Measurements from ENCODE around the gene ARHGAP44.
"Not testable (repeated sequence)": the region's sequence is repeated elsewhere in the genome, so short reads cannot be mapped to it uniquely, and the experiment has no call there.

The ARHGAP44 gene

GRCh38 chr17:12967962-12968361 is 178.7 kb downstream of the ARHGAP44 start:
- no peak for DNase-seq

- DNase-seq, result no peak
These were observed 184.3 kb downstream of the ARHGAP44 start for GRCh38 chr17:12973496-12974004.

DNA sequence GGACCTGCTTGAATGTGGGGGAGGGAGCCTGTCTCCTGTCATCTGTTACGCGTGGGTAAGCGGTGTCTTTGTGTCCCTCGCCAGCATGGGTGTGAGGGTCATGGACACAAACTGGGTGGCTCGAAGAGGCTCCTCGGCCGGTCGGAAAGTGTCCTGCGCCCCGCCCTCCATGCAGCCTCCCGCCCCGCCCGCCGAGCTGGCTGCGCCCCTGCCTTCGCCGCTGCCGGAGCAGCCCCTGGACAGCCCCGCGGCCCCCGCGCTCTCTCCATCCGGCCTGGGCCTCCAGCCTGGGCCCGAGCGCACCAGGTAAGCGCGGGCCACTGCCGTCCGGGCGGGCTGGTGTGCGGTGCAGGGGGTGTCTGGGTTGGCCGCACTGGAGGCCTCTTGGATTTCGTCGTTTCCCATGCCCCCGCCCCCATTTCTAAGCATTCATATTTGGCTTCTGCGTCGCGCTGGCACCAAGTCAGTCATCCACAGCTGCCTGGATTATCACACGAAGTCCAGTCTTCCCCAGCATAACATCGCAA is 184.8 kb downstream of the ARHGAP44 start:
- DNase-seq, result no peak

DNA sequence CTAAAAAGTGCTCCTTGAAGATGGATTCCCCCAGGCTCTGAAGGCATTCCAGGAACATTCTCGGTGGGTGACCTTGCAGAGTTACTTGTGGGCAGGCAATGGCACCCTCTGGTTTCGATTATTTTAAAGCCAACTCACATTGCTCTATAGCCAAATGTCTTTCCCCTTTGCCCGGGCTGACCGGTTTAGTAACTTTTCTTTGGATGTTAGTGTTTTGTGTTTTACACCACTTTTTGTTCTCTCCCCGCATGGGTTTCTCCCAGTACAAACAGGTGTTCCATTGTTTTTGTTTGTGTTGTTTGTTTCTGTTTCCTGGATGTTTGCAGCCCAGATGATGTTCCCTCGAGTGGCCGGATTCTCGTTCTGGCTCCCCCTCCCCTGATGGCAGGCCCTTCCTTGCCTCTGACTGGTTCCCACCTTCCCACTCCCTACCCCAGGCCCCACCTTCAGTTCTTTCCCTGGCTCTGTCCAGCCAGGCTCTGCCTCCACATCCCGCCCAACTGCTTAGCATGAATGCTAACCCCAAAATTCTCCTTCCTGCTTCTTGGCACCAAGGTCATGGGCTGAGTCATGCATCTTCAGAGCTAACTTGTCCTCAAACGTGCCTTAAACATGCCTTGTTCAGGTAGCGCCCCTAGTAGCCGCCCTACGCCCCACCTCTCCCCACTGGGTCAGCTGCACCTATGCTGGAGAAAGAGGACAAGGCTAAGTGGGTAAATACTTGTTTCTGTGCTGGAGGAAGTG is 187.9 kb downstream of the ARHGAP44 start:
- DNase-seq, result no peak

- not testable (repeated sequence) for DNase-seq
These were observed 189.5 kb downstream of the ARHGAP44 start for GRCh38 chr17:12978787-12979186.

GRCh38 chr17:12979246-12979645 is 189.9 kb downstream of the ARHGAP44 start:
- no peak for DNase-seq

DNA sequence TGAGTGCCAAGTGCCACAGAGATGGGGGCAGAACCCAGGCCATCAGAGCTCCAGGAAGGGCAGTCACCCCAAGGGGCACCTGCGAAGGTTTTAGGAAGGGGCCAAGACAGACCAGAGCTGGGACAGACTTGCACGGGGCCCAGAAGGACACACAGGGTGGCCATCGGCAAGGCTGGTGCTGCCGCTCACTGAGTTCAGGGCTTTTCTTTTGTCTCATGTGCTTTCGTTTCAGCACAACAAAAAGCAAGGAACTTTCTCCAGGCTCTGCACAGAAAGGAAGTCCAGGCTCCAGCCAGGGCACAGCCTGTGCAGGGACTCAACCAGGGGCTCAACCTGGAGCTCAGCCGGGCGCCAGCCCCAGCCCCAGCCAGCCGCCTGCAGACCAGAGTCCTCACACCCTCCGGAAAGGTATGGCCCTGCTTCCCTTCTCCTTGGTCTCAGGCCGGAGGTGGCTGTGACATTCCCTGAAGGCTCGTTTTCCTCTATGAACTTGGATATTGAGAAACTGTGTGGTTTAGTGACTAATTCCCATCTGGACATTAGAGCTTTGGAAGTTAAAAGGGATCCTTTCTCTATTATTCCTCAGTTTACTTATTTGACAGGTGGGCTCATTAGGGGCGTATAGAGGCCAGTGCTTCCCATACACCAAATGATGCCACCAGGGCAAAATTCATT is 190.7 kb downstream of the ARHGAP44 start:
- DNase-seq, result no peak

- no peak for DNase-seq
These were observed 192.9 kb downstream of the ARHGAP44 start for GRCh38 chr17:12982224-12982623.

DNA sequence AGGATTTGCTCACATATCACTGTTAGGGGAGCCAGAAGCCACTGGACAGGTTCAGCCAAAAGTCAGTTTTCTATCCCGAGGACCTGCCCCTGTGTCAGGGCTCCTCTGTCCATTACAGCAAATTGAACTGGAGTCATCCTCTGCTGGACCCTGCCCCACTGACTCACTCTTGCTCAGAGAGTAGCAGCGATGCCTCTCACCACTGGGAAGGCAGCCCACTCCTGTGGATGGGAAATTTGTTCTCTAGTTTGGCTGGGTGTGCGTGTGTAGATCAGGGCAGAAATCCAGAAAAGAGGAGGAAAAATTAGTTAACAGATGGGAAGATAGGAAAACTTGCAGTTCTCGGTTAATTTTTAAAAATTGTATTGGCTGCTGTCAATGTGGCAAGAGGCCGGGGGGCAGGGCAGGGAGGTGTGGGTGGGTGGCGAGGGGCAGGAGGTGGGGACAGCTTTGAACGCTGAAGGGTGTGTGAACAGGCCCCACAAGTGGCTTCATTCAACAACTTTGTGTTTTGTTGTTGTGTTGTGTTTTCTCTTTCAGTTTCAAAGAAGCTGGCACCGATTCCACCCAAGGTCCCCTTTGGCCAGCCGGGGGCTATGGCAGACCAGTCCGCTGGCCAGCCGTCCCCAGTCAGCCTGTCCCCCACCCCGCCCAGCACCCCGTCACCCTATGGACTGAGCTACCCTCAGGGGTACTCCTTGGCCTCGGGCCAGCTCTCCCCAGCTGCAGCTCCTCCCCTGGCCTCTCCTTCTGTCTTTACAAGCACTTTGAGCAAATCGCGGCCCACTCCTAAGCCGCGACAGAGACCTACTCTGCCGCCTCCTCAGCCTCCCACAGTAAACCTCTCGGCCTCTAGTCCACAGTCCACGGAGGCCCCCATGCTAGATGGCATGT is 194.9 kb downstream of the ARHGAP44 start:
- no peak for DNase-seq

- DNase-seq, result no peak
These were observed 196.4 kb downstream of the ARHGAP44 start for GRCh38 chr17:12985431-12986293.

DNA sequence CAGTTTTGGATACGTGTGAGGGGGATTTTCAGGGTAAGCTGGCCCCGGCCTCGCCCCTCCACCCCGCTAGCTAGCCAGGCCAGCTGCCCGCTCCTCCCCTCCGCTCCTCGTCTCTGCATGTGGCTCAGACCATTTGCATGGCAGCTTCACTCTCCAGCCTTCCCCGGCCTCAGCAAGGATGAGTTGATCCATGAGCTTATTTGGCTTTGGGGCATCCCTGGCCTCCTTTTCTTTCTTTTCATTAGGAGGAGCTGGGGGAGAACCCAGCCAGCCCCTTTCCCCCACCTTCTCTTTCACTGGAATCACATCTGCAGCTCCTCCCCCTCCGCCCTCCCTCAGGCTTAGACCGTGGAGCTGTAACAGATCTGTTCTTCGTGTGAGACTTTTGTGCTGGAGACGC is 197.8 kb downstream of the ARHGAP44 start:
- DNase-seq, result no peak

DNA sequence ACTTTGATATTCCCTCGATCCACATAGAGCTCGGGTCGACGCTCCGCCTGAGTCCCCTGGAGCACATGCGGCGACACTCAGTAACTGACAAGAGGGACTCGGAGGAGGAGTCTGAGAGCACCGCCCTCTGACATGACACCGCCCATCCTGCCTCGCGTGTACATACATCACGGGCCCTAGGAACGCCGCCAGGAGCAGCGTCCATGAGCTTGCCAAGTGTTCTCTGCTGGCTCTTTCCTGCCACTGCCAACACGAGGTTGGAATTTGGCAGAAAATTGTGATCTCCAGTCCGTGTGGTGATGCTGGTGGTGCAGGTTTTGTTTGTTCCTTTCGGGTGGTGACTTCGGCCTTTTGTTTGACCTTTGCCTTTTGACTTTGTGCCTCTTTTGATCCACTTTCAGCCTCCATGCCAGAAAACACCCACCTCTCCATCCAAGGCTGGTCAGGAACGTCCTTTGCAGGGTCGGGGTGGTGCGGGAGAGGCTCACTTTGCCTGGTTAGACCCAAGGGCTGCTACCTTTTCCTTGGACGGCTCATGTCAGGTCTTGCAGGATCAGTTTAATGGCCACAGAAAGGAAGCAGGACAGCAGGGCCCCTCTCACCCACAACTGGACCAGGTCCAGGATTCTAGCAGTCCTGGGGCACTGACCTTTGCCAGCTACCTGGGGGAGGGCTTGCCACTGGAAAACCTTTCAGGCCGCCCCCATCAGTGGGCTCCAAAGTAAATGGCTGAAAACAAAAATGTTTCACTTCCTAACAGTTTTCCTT is 200.9 kb downstream of the ARHGAP44 start:
- DNase-seq, result no peak

- no peak for DNase-seq
These were observed 201.6 kb downstream of the ARHGAP44 start for GRCh38 chr17:12990926-12991325.

DNA sequence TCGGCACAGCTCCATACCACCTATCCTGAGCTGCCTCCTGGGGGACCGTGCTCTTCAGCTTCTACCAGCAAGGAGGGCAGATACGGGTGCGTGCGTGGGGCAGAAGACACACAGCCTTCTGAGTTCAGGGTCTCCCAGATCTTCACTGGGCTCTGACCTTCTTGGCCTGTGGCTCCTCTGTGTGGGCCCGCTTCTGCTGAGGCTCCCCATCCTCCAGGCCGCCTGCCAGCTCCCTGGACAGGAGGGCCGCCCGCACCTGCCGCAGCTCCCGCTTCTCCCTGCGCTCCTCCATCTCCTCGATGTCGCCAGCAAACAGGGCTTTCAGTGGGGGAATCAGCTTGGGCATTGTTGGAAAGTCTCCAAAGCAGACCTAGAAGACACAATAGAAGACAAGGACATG is 203.4 kb downstream of the ARHGAP44 start:
- DNase-seq, result no peak

- DNase-seq, result no peak
These were observed 204.3 kb downstream of the ARHGAP44 start for GRCh38 chr17:12993631-12994030.

DNA sequence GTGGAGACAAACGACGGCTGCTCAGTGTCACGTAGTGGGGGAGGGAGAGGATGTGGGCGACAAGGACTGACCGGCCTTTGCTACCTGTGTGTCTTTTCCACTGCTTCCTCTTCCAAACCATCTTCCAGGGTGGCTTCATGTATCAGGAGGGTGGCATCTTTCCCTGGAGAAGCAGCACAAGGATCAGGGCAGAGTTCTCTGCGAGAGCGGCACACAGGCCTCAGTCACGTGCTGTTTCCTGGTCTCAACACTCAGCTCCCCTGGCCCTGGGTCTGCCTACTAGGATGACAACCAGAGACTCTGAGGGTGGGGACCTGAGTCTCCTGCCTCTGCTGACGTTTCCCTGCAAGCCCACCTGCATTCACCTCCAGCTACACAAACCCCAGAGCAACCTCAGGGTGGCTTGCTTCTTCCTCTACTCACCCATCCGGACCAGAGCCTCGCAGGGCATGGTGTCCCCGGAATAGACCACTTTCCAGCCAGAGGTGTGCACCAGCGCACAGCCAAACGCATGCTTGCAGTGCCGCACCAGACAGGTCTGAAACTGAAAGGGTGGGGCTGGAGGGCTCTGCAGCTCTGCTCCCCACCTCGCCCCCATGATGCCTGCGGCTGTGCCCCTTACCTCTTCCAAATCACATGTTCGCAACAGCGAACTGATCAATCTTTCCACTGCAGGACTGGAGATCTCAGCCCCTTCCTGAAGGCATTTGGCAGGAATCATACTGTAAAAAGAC is 205.2 kb downstream of the ARHGAP44 start:
- DNase-seq, result no peak

DNA sequence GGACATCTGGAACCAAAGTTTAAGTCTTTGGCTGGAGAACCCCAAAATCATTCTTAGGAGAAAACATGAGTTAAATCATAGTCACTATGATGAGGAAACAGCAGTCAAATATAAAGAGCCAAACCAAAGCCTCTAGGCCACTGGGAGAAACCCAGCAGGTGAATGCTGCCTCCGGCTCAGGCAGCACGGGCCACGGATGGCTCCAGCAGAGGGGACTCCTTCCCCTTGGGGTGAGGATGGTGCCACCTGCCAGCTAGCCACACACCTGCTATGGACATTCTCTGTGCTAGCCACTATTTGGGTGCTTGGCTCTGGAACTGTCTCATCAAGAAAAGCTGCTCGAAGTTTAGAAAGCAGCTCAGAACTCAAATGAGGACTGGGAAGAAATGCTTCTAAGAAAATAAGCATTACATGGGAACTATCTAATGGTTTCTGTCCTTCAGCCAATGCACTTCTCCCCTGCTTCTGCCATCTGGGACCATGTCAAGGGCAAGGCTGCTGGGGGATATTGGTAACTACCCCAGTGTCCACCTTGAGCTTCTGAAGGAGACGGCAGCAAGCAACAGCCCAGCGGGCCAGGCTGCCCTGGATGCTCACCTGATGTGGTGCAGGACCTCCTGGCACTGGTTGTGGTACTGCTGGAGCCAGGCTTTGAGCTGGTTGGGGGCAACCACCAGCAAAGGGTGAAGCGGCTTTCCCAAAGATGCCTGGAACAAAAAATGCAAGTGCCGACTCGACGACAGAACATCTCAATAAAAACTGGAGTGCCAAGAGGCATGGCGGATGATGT is 206.0 kb downstream of the ARHGAP44 start:
- no peak for DNase-seq

DNA sequence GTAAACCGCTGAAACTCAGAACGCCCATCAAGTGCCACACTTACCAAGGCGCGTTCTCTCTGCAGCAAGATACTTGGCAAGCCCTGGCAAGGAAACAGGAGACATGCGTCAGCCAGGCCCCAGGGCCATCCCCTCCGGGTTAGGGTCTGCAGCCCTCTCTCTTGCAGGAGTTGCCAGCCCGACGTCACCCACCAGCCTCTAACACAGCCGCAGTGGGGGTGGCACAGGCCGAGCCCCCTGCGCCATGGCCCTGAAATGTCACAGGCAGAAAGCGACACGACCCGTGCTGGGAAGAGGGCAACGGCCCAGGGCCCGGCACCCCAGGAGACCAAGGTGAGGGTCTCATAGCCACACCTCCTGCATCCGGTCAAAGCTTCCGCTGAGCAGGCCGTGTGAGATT is 206.6 kb downstream of the ARHGAP44 start:
- no peak for DNase-seq

- no peak for DNase-seq
These were observed 207.1 kb downstream of the ARHGAP44 start for GRCh38 chr17:12996357-12996756.

GRCh38 chr17:12996941-12997340 is 207.6 kb downstream of the ARHGAP44 start:
- no peak for DNase-seq

Data from stimulated activated naive CD4-positive, alpha-beta T cell treated with Interleukin-2 at 50 U/mL for 16 hours (primary cell).